A673 (cell line): ENCODE data around the gene OR52N4.

ENCODE experiments used
- EZH2 ChIP-seq: fragments of 200-600 bp; sonication (generic); IDR thresholded peaks from 2 replicates; pipeline ENCODE4 v1.6.1; 2017; ENCODE audit warnings: borderline replicate concordance, low read depth, mild to moderate bottlenecking, mixed read lengths, antibody characterized with exemption, low read length; ENCODE audit not compliant: poor library complexity, severe bottlenecking
- TF ChIP-seq, protein P1 (sequence below): fragments of 300-800, 200-600 bp; sonication (generic); conservative IDR thresholded peaks from 2 replicates; pipeline ENCODE4 v1.5.1; 2017; ENCODE audit warnings: low read depth, mild to moderate bottlenecking, antibody characterized with exemption, low read length, moderate library complexity, mixed read lengths

GRCh38 chr11:5727691-5728090 is 26.4 kb upstream of the OR52N4 start:
- TF ChIP-seq, protein P1, sequence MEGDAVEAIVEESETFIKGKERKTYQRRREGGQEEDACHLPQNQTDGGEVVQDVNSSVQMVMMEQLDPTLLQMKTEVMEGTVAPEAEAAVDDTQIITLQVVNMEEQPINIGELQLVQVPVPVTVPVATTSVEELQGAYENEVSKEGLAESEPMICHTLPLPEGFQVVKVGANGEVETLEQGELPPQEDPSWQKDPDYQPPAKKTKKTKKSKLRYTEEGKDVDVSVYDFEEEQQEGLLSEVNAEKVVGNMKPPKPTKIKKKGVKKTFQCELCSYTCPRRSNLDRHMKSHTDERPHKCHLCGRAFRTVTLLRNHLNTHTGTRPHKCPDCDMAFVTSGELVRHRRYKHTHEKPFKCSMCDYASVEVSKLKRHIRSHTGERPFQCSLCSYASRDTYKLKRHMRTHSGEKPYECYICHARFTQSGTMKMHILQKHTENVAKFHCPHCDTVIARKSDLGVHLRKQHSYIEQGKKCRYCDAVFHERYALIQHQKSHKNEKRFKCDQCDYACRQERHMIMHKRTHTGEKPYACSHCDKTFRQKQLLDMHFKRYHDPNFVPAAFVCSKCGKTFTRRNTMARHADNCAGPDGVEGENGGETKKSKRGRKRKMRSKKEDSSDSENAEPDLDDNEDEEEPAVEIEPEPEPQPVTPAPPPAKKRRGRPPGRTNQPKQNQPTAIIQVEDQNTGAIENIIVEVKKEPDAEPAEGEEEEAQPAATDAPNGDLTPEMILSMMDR, result no peak
- TF ChIP-seq EZH2, result no peak
